Raji (cell line): Measurements from ENCODE around the gene KAZALD1.

Source experiments
- POLR2A ChIP-seq: IDR thresholded peaks from 2 replicates; pipeline ENCODE4 v1.6.1; 2011; ENCODE audit warnings: low read depth, low read length, control low read depth; ENCODE audit not compliant: insufficient read depth

KAZALD1 gene

GRCh38 chr10:101061624-101062231 is at the start of gene KAZALD1:
Gene KAZALD1 (plus strand): TSS chr10:101061989. CDS start chr10:101062593, 604 bp downstream.
- TF ChIP-seq POLR2A = no peak

DNA sequence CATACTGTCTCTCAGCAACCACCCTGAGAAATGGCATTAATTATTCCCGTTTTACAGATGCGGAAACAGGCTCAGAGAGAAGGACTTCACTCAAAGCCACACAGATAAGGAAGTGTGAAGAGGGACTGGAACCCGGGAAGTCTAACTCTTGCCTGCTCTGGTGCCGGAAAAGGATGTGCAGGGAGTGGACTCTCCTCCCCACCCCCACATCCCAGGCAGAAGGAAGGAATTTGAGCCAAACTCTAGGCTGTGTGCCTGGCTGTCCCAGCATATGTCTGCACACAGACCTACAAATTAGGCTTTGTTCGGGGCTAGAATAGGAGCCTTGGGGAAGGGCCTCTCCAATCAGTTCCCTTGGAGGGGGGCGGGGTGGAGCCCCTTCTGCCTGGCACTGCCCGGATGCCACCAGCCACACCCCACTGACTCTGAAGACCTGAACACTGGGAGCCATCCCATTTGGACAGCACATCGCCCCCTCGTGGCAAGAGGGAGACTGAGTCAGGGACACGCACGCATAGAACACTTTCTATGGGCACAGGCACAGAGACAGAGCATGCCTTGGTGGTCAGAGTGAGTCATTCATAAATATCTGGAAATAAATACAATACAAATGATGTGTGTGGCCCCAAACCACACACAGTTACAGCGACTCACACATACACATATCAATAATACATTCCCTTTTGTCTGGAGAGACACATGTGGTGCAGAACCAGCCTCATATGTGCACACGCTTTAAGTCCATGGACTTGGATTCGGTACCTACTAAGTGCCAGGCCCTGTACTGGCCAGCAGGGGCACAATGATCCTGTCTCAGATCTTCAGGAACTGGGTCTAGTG is 49.0 kb upstream of the KAZALD1 start:
- TF ChIP-seq POLR2A = no peak

GRCh38 chr10:101013365-101013825 is 48.4 kb upstream of the KAZALD1 start:
- no peak for TF ChIP-seq POLR2A

- no peak for TF ChIP-seq POLR2A
Measured at GRCh38 chr10:101014230-101014884, 47.4 kb upstream of the KAZALD1 start.

GRCh38 chr10:101014966-101015581 is 46.7 kb upstream of the KAZALD1 start:
- TF ChIP-seq POLR2A = no peak

DNA sequence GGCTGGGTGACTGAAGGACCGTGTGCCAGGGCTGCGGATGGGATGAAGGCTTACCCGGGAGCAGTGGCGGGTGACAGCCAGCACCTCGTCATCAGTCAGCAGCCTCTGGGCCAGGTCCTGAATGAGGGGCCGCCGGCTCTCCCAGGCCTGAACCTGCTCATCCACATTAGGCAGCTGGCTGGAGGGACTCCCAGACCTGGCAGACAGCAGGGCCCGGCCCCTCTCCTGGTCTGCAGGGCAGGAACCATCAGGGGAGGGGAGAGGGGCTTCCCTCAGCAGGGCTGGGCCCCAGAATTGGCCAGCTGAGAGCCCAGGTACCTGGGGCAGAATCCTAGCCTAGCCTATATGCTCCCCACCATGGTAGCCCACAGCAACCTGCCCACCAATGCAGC is 46.2 kb upstream of the KAZALD1 start:
- TF ChIP-seq POLR2A = no peak

GRCh38 chr10:101016814-101017213 is 45.0 kb upstream of the KAZALD1 start:
- TF ChIP-seq POLR2A = no peak

DNA sequence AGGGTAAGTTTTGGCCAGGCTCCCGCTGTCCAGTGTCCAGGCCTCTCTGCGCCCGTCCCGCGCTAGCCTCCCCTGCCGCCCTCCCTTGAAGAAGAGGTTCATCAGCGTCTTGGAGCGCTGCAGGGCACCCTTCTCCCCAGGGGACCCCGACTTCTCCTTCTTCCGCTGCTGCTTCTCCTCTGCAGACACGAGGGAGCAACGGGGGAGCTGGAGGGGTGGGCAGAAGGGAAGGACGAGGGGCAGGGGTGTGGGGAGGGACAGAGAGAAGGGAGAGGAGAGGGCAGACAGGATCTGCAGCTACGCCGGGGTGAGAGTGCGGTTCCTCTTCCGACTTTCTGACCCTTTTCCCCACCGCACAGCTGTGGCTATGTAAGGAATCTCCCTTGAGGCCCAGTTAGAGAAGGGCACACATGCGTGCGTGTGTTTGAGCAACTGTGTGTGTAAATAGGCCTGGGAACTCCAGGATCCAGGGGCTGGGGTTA is 43.6 kb upstream of the KAZALD1 start:
- no peak for TF ChIP-seq POLR2A

- no peak for TF ChIP-seq POLR2A
Measured at GRCh38 chr10:101018600-101019439, 43.0 kb upstream of the KAZALD1 start.

DNA sequence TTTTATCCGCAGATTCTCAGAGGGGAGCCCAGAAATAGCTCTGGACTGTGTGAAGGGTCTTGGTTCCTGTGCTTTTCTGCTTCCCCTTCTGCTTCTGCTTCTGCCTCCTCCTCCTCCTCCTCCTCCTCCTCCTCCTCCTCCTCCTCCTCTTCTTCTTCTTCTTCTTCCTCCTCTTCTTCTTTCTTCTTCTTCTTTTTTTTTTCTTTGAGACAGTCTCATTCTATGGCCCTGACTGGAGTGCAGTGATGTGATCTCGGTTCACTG is 42.4 kb upstream of the KAZALD1 start:
- TF ChIP-seq POLR2A = no peak

DNA sequence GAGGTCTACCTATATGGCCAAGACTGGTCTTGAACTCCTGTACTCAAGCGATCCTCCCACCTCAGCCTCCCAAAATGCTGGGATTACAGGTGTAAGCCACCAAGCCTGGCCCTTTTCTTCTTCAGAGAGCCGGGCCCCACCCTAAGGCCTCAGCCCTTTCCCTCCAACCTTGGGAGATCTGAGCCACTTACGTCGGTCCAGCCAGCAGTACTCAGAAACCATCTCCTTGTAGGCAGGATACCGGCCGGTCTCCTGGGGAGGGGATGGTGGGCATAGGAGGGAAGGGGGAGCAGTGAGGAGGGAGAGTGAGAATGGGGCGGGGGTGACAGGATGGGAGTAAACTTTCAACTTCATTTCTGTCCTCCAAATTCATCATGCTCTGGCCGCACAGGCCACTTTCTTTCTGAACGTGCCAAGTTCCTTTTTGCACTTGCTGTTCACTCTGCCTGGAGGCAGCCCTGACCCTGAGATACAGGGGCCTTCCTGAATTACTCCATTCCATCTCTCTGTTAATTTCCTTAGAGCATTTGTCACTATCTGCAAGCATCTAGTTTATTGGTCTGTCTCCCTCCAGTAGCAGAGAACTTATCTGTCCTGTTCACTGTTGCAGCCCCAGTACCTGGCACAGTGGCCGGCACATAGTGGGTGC is 41.2 kb upstream of the KAZALD1 start:
- TF ChIP-seq POLR2A = no peak

DNA sequence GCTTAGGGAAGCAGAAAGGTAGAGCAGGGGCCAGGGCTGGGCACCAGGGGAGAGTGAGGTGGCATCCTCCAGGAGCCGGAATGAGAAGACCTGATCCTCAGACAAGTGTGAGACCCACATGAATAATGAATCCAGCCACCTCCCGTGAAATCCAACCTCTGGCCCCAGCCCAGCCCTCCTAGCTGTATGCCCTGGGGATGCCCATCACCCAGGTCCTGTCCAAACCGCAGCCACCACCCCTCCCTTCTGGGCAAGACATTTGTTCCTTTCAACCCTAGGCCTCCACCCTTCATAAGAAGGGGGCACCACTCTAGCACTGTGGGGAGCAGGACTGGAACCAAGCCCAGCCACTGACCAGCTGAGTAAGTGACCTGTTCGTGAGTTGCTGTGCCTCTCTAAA is 40.5 kb upstream of the KAZALD1 start:
- TF ChIP-seq POLR2A = no peak

DNA sequence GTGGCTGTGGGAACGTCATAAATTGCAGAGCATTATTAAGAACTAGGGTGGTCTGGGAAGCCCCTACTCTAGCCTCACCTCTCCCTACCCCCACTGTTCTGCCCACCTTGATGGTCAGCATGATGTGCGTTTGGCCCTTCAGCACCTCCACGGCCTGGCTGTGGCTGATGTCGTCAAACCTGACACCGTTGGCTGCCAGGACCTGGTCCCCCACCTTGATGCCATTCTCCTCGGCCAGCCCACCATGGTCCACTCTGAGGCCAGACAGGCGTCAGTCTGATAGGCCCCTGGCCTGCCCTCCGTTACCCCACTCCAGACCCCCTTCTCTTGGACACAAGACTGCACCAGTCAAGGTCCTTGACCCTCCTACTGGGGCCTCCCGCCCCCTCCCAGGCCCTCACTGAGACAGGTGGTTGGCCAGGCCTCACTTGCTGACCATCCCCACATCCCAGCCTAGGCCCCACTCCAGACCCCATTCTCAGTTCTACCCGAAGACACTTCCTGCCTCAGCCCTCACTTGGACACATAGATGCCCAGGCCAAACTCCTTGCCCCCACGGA is 40.0 kb upstream of the KAZALD1 start:
- TF ChIP-seq POLR2A = no peak

GRCh38 chr10:101022967-101023705 is 38.7 kb upstream of the KAZALD1 start:
- no peak for TF ChIP-seq POLR2A
